ENCODE measurements around the gene P2RX6.
"Not testable (repeated sequence)": the region's sequence is repeated elsewhere in the genome, so short reads cannot be mapped to it uniquely, and the experiment has no call there.

Gene P2RX6

GRCh38 chr22:21070690-21071615, 56.0 kb downstream of the P2RX6 start:
- Histone ChIP-seq H3K36me3 (ENCODE audit: control insufficient read depth in 2 of 2, insufficient read depth in 2 of 2, low read length in 2 of 2) (no peaks in the 10 kb centered on the region), H3K27me3 (ENCODE audit: control insufficient read depth in 2 of 2, insufficient read depth in 2 of 2, low read length in 2 of 2) (peaks cover 0 to 3% of the 10 kb centered on the region in 2 donors)

DNA sequence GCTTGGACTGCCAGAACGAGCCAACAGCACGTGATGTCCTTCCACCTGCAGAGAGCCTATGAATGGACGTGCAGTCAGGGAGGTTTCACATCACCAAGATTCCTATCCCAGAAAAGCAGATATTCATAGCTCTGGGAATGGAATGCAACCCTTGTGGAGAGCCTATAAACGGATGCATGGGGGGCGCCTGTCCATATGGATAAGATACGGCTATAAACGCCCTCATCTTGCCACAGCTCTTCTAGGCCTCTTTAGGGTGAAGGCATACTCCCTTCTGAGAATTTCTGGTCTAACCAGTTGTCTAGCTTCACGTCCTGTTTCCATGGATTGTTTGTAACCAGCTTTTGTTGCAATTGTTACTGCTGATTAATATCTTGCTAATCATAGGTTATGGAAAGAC, 56.8 kb downstream of the P2RX6 start:
- H3K4me1 ChIP-seq (ENCODE audit: control insufficient read depth in 2 of 2, insufficient read depth in 2 of 2, low read length in 2 of 2); H3K27ac ChIP-seq (ENCODE audit: low read depth in 2 of 2, low read length in 2 of 2); H3K9me3 ChIP-seq (ENCODE audit: control insufficient read depth in 2 of 2, low read length in 2 of 2); H3K4me3 ChIP-seq (ENCODE audit: low read length in 2 of 2); H3K27me3 ChIP-seq (ENCODE audit: control insufficient read depth in 2 of 2, insufficient read depth in 2 of 2, low read length in 2 of 2); H3K36me3 ChIP-seq (ENCODE audit: control insufficient read depth in 2 of 2, insufficient read depth in 2 of 2, low read length in 2 of 2); H3K9ac ChIP-seq (ENCODE audit: low read depth in 1 of 2, low read length in 2 of 2): not testable (repeated sequence)

More at GRCh38 chr22:21070690-21071615, 56.0 kb downstream of the P2RX6 start:
- H3K4me1 ChIP-seq (ENCODE audit: control insufficient read depth in 2 of 2, insufficient read depth in 2 of 2, low read length in 2 of 2): no peaks in the 10 kb centered on the region
- H3K9ac ChIP-seq (ENCODE audit: low read depth in 1 of 2, low read length in 2 of 2): no peak overlapping the region
- H3K27ac ChIP-seq (ENCODE audit: low read depth in 2 of 2, low read length in 2 of 2): no peak overlapping the region
- no peaks in the 10 kb centered on the region for H3K9me3 ChIP-seq (ENCODE audit: control insufficient read depth in 2 of 2, low read length in 2 of 2)
- H3K4me3 ChIP-seq (ENCODE audit: low read length in 2 of 2): no peak overlapping the region

DNA sequence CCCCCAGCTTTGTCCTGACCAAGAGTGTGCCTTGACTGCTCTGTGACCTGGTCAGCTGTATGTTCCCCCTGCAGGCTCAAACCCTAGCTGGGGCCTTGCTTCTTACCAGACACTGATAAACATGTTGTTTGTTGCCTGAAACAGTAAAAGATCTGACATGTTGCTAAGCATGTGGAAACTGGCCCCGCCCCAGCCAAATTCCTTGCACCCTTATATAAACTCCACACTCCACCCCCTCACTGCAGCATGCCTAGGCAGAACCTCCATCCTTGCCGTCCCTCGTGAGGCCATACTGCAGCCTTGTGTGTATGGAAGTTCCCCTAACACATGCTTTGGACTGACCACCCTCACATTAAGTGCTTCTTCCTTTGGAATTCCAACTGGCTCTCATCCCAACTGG, 58.1 kb downstream of the P2RX6 start:
- Histone ChIP-seq H3K9ac (ENCODE audit: low read depth in 1 of 2, low read length in 2 of 2) (no peak overlapping the region), H3K27me3 (ENCODE audit: control insufficient read depth in 2 of 2, insufficient read depth in 2 of 2, low read length in 2 of 2) (peaks cover 0 to 3% of the 10 kb centered on the region in 2 donors), H3K36me3 (ENCODE audit: control insufficient read depth in 2 of 2, insufficient read depth in 2 of 2, low read length in 2 of 2) (no peaks in the 10 kb centered on the region), H3K27ac (ENCODE audit: low read depth in 2 of 2, low read length in 2 of 2) (no peak overlapping the region), H3K4me3 (ENCODE audit: low read length in 2 of 2) (no peak overlapping the region), H3K9me3 (ENCODE audit: control insufficient read depth in 2 of 2, low read length in 2 of 2) (no peaks in the 10 kb centered on the region), H3K4me1 (ENCODE audit: control insufficient read depth in 2 of 2, insufficient read depth in 2 of 2, low read length in 2 of 2) (no peaks in the 10 kb centered on the region)

DNA sequence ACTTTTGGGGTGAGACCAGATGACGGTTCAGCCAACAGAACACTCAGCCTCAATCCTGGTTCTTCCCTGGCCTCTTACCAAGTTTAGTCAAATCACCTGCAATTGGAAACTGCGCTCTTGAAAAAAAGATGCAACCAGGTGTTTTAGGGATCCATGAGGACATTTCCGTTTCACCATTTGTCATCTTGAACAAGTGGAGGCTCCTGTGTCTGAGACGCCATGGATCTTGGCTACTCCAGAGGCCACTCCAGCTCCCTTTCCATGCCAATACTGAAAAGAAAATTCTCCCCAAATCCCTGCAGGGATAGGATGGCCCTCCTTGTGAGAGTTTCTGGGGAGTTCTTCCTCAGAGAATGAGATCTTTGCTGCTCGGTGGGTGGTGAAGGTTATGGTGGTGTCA, 58.5 kb downstream of the P2RX6 start:
- Histone ChIP-seq H3K27ac (ENCODE audit: low read depth in 2 of 2, low read length in 2 of 2) (no peak overlapping the region), H3K9me3 (ENCODE audit: control insufficient read depth in 2 of 2, low read length in 2 of 2) (no peaks in the 10 kb centered on the region), H3K9ac (ENCODE audit: low read depth in 1 of 2, low read length in 2 of 2) (no peak overlapping the region), H3K36me3 (ENCODE audit: control insufficient read depth in 2 of 2, insufficient read depth in 2 of 2, low read length in 2 of 2) (no peaks in the 10 kb centered on the region), H3K4me1 (ENCODE audit: control insufficient read depth in 2 of 2, insufficient read depth in 2 of 2, low read length in 2 of 2) (no peaks in the 10 kb centered on the region), H3K27me3 (ENCODE audit: control insufficient read depth in 2 of 2, insufficient read depth in 2 of 2, low read length in 2 of 2) (peaks cover 0 to 3% of the 10 kb centered on the region in 2 donors), H3K4me3 (ENCODE audit: low read length in 2 of 2) (no peak overlapping the region)

GRCh38 chr22:21074102-21074715, 59.2 kb downstream of the P2RX6 start:
- Histone ChIP-seq H3K27me3 (ENCODE audit: control insufficient read depth in 2 of 2, insufficient read depth in 2 of 2, low read length in 2 of 2) (peaks cover 0 to 3% of the 10 kb centered on the region in 2 donors), H3K27ac (ENCODE audit: low read depth in 2 of 2, low read length in 2 of 2) (no peak overlapping the region), H3K4me3 (ENCODE audit: low read length in 2 of 2) (no peak overlapping the region), H3K4me1 (ENCODE audit: control insufficient read depth in 2 of 2, insufficient read depth in 2 of 2, low read length in 2 of 2) (no peaks in the 10 kb centered on the region), H3K9me3 (ENCODE audit: control insufficient read depth in 2 of 2, low read length in 2 of 2) (no peaks in the 10 kb centered on the region), H3K36me3 (ENCODE audit: control insufficient read depth in 2 of 2, insufficient read depth in 2 of 2, low read length in 2 of 2) (no peaks in the 10 kb centered on the region), H3K9ac (ENCODE audit: low read depth in 1 of 2, low read length in 2 of 2) (no peak overlapping the region)

DNA sequence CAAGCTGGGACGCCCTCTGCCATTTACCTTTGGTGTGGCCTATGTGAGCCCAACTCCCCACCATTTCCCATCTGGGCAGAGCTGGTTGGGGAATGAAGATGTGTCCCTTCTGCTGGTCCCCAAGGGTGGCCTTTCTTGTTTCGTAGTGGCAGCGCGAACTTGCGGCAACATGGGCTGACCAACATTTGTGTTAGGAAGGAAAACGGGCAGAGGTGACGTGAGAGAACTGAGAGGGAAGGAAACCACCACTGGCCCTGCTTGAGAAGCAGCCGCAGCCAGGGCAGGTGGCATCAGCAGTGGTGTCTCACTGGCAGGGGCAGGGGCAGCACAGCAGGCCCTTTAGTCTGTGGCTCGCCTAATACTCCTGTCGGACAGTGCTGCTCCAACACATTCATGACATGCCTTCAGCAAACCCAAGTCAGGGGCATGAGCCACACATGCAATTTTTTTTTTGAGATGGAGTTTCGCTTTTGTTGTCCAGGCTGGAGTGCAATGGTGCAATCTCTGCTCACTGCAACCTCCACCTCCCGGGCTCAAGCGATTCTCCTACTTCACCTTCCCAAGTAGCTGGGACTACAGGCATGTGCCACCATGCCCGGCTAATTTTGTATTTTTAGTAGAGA, 60.7 kb downstream of the P2RX6 start:
- H3K4me3 ChIP-seq (ENCODE audit: low read length in 2 of 2): no peak overlapping the region
- no peaks in the 10 kb centered on the region for H3K4me1 ChIP-seq (ENCODE audit: control insufficient read depth in 2 of 2, insufficient read depth in 2 of 2, low read length in 2 of 2)

DNA sequence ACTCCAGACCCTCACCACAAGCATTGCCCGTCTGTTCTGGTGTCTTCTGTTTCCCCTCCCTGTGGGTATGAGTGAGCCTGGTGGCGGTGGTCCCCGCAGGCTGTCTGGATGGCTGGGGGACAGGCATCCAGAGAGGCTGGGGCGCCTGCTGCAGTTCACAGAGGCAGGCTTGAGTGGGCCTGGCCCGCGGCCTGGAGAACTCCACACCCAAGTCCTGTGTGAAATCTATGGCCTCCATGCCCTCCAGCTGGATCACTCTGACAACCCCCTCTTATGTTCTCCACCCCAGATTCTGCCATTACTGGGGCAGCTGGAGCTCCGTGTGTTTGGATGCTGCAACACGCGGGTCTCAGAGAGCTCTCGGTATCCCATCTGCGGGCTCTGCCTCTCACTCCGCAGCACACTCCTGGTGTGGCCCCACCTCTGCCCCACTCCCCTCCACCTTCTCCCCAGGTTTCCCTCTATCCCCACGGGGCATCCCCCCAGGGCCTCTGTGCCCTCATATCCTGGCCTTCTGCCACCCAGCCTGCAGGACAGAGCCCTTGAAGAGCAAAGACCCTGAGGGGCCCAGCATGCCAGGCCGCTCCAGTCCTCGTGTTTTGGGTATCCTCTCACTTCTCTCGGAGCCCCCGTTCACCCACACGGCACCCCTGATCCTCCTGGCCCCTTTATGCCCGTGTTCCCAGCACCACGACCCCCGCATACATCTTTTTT, 62.1 kb downstream of the P2RX6 start:
- no peaks in the 10 kb centered on the region for H3K4me1 ChIP-seq (ENCODE audit: control insufficient read depth in 2 of 2, insufficient read depth in 2 of 2, low read length in 2 of 2)
- H3K9ac ChIP-seq (ENCODE audit: low read depth in 1 of 2, low read length in 2 of 2): no peak overlapping the region
- no peaks in the 10 kb centered on the region for H3K9me3 ChIP-seq (ENCODE audit: control insufficient read depth in 2 of 2, low read length in 2 of 2)
- no peaks in the 10 kb centered on the region for H3K27me3 ChIP-seq (ENCODE audit: control insufficient read depth in 2 of 2, insufficient read depth in 2 of 2, low read length in 2 of 2)
- H3K36me3 ChIP-seq (ENCODE audit: control insufficient read depth in 2 of 2, insufficient read depth in 2 of 2, low read length in 2 of 2): no peaks in the 10 kb centered on the region
- H3K4me3 ChIP-seq (ENCODE audit: low read length in 2 of 2): no peak overlapping the region
- H3K27ac ChIP-seq (ENCODE audit: low read depth in 2 of 2, low read length in 2 of 2): no peak overlapping the region

More for the DNA sequence above, 60.7 kb downstream of the P2RX6 start:
- Histone ChIP-seq H3K27me3 (ENCODE audit: control insufficient read depth in 2 of 2, insufficient read depth in 2 of 2, low read length in 2 of 2) (peaks cover 0 to 3% of the 10 kb centered on the region in 2 donors), H3K27ac (ENCODE audit: low read depth in 2 of 2, low read length in 2 of 2) (no peak overlapping the region), H3K9me3 (ENCODE audit: control insufficient read depth in 2 of 2, low read length in 2 of 2) (no peaks in the 10 kb centered on the region), H3K9ac (ENCODE audit: low read depth in 1 of 2, low read length in 2 of 2) (no peak overlapping the region), H3K36me3 (ENCODE audit: control insufficient read depth in 2 of 2, insufficient read depth in 2 of 2, low read length in 2 of 2) (no peaks in the 10 kb centered on the region)

Data from mucosa of rectum (tissue), 2 donors.